ENCODE measurements around the gene GRWD1. TPM values are rescaled to one million over a fixed set of nuclear protein-coding genes. Genes with fewer than 3 reads are reported as not detected.

Gene GRWD1
- total and polyA plus RNA-seq, 2 of the 4 experiments (the other 2 are of a cell fraction), result 22.0 to 22.5 TPM

GRCh38 chr19:48491793-48492123 is 46.0 kb downstream of the GRWD1 start (continued):
- no peak for TF ChIP-seq POLR2A (IDR thresholded peaks at IDR 0.05; ENCODE audit: low read depth, low read length)
- TF ChIP-seq USF2 (IDR thresholded peaks at IDR 0.05; ENCODE audit: low read depth, low read length), result no peak
- TF ChIP-seq MAFK (IDR thresholded peaks at IDR 0.05; ENCODE audit: low read depth, low read length), result no peak

GRCh38 chr19:48492925-48493717 is 47.3 kb downstream of the GRWD1 start:
- Histone ChIP-seq H2BK120ac (ENCODE audit: low read depth, low read length) (no peak overlapping the region), H3K23ac (ENCODE audit: low read depth, low read length) (0 out of 2 replicates have a peak overlapping the region, but pooled peaks have one; percentile 39), H3K4me1 (ENCODE audit: control insufficient read depth, insufficient read depth, low read length) (peaks cover 4% of the 10 kb centered on the region), H3K14ac (replicated peaks; ENCODE audit: low read depth, low read length) (peak overlapping the region; percentile 77), H3K18ac (ENCODE audit: low read depth, low read length) (peak overlapping the region; percentile 79; the same call in 1 of the 2 replicates), H3K27ac (ENCODE audit: insufficient read depth, low read length) (peak overlapping the region; percentile 89), H4K8ac (ENCODE audit: low read depth in 2 of 2, low read length in 2 of 2) (peak overlapping the region; percentile 79 to 92; a peak in 3 of 4 replicates), H3K4ac (ENCODE audit: low read depth, low read length) (peak overlapping the region; percentile 73), H2AK9ac (replicated peaks; ENCODE audit: low read depth, low read length, poor library complexity) (peak overlapping the region; percentile 84), H3K9me3 (ENCODE audit: control insufficient read depth, insufficient read depth, low read length) (no peaks in the 10 kb centered on the region), H2BK20ac (ENCODE audit: low read depth, low read length) (no peak overlapping the region), H4K20me1 (ENCODE audit: insufficient read depth, low read length) (no peaks in the 10 kb centered on the region), H3K9ac (ENCODE audit: low read depth, low read length) (peak overlapping the region; percentile 97), H4K91ac (ENCODE audit: insufficient read depth, low read depth, low read length) (peak overlapping the region; percentile 81; the same call in 1 of the 2 replicates), H3K4me3 (ENCODE audit: insufficient read depth, low read depth, low read length) (peak overlapping the region; percentile 87), H3K9me1 (ENCODE audit: insufficient read depth, low read length) (peaks cover 8% of the 10 kb centered on the region), H2BK5ac (ENCODE audit: low read depth, low read length, poor library complexity, severe bottlenecking) (peak overlapping the region; percentile 71), H2AK5ac (ENCODE audit: low read depth, low read length) (0 out of 2 replicates have a peak overlapping the region, but pooled peaks have one; percentile 80), H2BK15ac (ENCODE audit: low read depth, low read length) (no peak overlapping the region), H3K56ac (ENCODE audit: extremely low read depth, insufficient read depth, low read length) (no peak overlapping the region), H4K5ac (ENCODE audit: low read depth, low read length) (peak overlapping the region; percentile 96), H2AFZ (replicated peaks; ENCODE audit: low read length, poor library complexity) (peak overlapping the region; percentile 98), H3K4me2 (ENCODE audit: low read depth, low read length) (peak overlapping the region; percentile 95), H3K27me3 (ENCODE audit: control insufficient read depth, insufficient read depth, low read length) (peaks cover 12% of the 10 kb centered on the region), H3K36me3 (ENCODE audit: control insufficient read depth, insufficient read depth, low read length) (no peaks in the 10 kb centered on the region), H3K79me1 (ENCODE audit: low read depth in 1 of 2, low read length in 2 of 2) (peaks cover 0 to 12% of the 10 kb centered on the region in 2 experiments; a peak in 1 of 4 replicates)
- ATAC-seq (ENCODE audit: low read depth) (peak; percentile 84), DNase-seq (peak; percentile 94)
- POLR2A ChIA-PET (ENCODE audit: unreplicated experiment), result no interaction called here
- CTCF ChIA-PET, result interaction anchor here (0.5 to 1.5 kb wide), 2 partner anchors 82 to 91 kb away, joined by 5 to 7 read pairs; no protein-coding TSS in a partner anchor
- 3% methylated on average over 18 of the region's 47 CpGs; no CpG with 5 or more reads in 1 of the 2 experiments for WGBS, 2 experiments (ENCODE audit: extremely low coverage in 2 of 2, insufficient read length in 1 of 2)
- in situ Hi-C loops (cut with MboI; ENCODE audit: low sequenced_read_pairs), result no loop called here
- no TSS peak for BruUV-seq (replicated peaks)
- no peak for TF ChIP-seq MAFK (IDR thresholded peaks at IDR 0.05; ENCODE audit: low read depth, low read length)
- peak; percentile 87; the same call in 1 of the 2 replicates for TF ChIP-seq MAZ (IDR thresholded peaks at IDR 0.05; ENCODE audit: borderline replicate concordance, low read depth, low read length)
- no peak for TF ChIP-seq MXI1 (IDR thresholded peaks at IDR 0.05; ENCODE audit: borderline replicate concordance, low read depth, low read length)
- TF ChIP-seq ELK1 (IDR thresholded peaks at IDR 0.05; ENCODE audit: borderline replicate concordance, low read depth, low read length), result no peak
- TF ChIP-seq RFX5 (IDR thresholded peaks at IDR 0.05; ENCODE audit: low read depth, low read length), result no peak
- TF ChIP-seq FOS (IDR thresholded peaks at IDR 0.05; ENCODE audit: low read depth, low read length), result no peak
- TF ChIP-seq RAD21 (IDR thresholded peaks at IDR 0.05; ENCODE audit: low read length), result no peak
- TF ChIP-seq USF2 (IDR thresholded peaks at IDR 0.05; ENCODE audit: low read depth, low read length), result no peak
- dilution Hi-C loops (cut with HindIII; ENCODE audit: low sequenced_read_pairs, unreplicated experiment), result no loop called here
- intact Hi-C loops (cut with micrococcal nuclease), result no loop called here
